ENCODE measurements around the gene UFC1. TPM values are rescaled to one million over a fixed set of nuclear protein-coding genes. Genes with fewer than 3 reads are reported as not detected.

UFC1 gene
- total RNA-seq, 4 donors from 2014 or later, result 44.2 to 98.8 (median 80.2) TPM

DNA sequence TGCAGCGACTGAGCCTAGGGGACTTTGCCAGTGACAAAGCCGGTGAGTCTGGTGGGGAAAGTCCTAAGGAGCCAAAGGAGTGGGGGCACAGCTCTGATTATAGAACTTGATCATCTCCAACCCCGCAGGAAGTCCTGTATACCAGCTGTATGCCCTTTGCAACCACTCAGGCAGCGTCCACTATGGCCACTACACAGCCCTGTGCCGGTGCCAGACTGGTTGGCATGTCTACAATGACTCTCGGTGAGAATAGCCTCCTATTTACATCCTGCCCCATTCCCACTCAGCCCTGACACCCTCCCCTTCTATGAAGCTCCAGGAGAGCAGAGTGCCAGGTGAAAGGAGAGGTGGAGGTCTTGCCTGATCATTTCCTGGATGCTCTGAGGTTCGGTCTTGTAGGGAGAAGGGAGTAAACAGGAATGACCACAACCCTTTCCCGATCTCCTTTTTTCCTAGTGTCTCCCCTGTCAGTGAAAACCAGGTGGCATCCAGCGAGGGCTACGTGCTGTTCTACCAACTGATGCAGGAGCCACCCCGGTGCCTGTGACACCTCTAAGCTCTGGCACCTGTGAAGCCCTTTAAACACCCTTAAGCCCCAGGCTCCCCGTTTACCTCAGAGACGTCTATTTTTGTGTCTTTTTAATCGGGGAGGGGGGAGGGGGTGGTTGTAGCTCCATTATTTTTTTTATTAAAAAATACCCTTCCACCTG lies 11.3 kb downstream of the UFC1 start:
- Histone ChIP-seq H3K4me3 (peak overlapping the region; percentile 81), H3K27me3 (no peaks in the 10 kb centered on the region), H3K4me1 (peaks cover 45% of the 10 kb centered on the region), H3K36me3 (peaks cover 53% of the 10 kb centered on the region), H3K9me3 (no peaks in the 10 kb centered on the region), H3K27ac (peak overlapping the region; percentile 87)
- peak in 1 of 2 donors; percentile 69 for DNase-seq (ENCODE audit: low spot score in 2 of 2)
- 57% methylated on average over 13 of the region's 14 CpGs for WGBS
- TF ChIP-seq POLR2AphosphoS5 (IDR thresholded peaks at IDR 0.05), result no peak
- TF ChIP-seq, protein P1, sequence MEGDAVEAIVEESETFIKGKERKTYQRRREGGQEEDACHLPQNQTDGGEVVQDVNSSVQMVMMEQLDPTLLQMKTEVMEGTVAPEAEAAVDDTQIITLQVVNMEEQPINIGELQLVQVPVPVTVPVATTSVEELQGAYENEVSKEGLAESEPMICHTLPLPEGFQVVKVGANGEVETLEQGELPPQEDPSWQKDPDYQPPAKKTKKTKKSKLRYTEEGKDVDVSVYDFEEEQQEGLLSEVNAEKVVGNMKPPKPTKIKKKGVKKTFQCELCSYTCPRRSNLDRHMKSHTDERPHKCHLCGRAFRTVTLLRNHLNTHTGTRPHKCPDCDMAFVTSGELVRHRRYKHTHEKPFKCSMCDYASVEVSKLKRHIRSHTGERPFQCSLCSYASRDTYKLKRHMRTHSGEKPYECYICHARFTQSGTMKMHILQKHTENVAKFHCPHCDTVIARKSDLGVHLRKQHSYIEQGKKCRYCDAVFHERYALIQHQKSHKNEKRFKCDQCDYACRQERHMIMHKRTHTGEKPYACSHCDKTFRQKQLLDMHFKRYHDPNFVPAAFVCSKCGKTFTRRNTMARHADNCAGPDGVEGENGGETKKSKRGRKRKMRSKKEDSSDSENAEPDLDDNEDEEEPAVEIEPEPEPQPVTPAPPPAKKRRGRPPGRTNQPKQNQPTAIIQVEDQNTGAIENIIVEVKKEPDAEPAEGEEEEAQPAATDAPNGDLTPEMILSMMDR (IDR thresholded peaks at IDR 0.05), result no peak
- TF ChIP-seq EP300 (IDR thresholded peaks at IDR 0.05), result no peak
- no peak for TF ChIP-seq POLR2A (IDR thresholded peaks at IDR 0.05)

DNA sequence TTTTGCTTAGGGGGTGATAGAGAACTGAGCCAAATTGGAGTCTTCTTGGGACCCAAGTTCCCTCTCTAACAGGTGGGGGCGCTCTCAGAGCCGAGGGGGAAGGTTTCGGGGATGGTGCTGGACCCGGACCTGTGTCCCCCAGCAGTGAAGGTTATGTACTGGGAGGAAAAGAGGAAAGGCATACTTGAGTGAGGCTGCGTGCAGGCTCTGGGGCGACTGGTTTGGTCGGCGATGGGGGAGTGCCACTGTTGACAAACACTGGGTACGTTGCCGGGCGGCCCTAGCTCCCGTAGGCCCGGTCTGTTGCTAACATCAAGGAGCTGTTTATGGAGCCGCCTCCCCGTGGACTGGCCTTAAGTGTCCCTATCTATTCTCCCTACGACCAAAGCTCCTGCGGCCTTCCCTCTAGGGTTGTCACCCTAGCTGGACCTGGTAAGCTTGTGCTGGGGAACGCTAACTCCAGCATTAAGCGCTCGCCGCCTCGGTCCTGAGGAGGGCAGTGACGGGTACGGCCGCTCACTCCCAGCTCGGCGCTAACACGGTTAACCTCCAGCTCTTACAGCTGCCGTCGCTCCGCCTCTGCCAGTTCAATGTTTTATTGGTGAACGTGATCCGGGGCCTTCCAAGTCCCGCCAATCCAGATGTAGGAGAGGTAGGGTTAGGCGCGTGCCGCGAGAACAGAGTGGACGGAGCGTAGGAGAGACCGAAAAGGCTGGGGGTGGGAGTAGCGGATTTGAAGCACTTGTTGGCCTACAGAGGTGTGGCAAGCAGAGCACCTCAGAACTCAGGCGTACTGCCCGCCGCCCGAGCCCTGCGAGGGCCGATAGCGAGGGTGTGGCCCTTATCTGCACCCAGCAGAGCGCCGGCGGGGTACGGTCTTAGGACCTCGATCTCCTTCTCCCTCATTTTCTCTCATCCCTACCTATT lies 12.2 kb downstream of the UFC1 start, which contains the start of gene PPOX:
TSS of gene PPOX (plus strand) at position 685 of the 927 bp plus-strand sequence. CDS start 422 bp downstream, outside the sequence.
- DNase-seq (ENCODE audit: low spot score in 2 of 2), result peak; percentile 98 to 99
- Histone ChIP-seq H3K4me3 (peak within 1 kb of the TSS; percentile 81), H3K27ac (peak within 1 kb of the TSS; percentile 87), H3K36me3 (peaks cover 58% of the 10 kb centered on the region), H3K27me3 (no peaks in the 10 kb centered on the region), H3K9me3 (no peaks in the 10 kb centered on the region), H3K4me1 (peaks cover 35% of the 10 kb centered on the region)
- TF ChIP-seq, protein P1 (IDR thresholded peaks at IDR 0.05), result peak in 1 of 2 donors; percentile 4
- TF ChIP-seq POLR2AphosphoS5 (IDR thresholded peaks at IDR 0.05) (peak; percentile 39 to 84 (median 76)), EP300 (IDR thresholded peaks at IDR 0.05) (no peak), POLR2A (IDR thresholded peaks at IDR 0.05) (peak in 1 of 2 donors; percentile 71)
- under 1% methylated on average over 41 of the region's 54 CpGs for WGBS

DNA sequence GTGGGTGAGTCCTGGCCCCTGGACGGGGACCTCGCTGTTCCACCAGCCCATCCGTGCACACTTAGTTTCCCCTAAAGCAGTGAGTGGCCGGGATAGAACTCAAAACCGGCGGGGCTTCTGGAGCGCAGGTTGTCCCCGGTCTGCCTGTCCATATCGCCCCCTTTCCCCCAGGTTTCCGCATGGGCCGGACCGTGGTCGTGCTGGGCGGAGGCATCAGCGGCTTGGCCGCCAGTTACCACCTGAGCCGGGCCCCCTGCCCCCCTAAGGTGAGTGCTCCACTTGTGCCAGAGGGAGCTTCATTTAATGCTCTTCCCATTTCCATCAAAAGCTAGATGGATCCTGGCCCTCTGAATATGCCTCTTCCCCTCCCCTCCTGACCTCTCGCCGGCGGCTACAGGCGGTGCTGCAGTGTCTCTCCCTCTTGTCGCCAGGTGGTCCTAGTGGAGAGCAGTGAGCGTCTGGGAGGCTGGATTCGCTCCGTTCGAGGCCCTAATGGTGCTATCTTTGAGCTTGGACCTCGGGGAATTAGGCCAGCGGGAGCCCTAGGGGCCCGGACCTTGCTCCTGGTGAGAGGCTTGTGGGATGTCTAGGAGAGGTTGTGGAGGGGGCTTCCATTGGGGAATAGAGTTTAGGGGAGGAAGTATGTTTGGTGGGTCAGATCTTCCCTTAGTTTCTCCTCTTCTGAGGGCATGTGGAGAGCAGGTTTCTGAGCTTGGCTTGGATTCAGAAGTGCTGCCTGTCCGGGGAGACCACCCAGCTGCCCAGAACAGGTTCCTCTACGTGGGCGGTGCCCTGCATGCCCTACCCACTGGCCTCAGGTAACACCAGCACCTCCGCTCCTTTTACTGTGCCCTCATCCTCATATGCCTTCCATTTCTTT lies 13.1 kb downstream of the UFC1 start:
- peak overlapping the region; percentile 81 for H3K4me3 ChIP-seq
- peak in 1 of 2 donors; percentile 78 for DNase-seq (ENCODE audit: low spot score in 2 of 2)
- H3K27ac ChIP-seq, result peak overlapping the region; percentile 87
- WGBS, result 6% methylated on average over 33 of the region's 33 CpGs
- H3K27me3 ChIP-seq, result no peaks in the 10 kb centered on the region
- no peaks in the 10 kb centered on the region for H3K9me3 ChIP-seq
- peaks cover 33% of the 10 kb centered on the region for H3K4me1 ChIP-seq
- H3K36me3 ChIP-seq, result peaks cover 58% of the 10 kb centered on the region
- TF ChIP-seq POLR2AphosphoS5 (IDR thresholded peaks at IDR 0.05), result no peak
- TF ChIP-seq POLR2A (IDR thresholded peaks at IDR 0.05), result no peak
- no peak for TF ChIP-seq EP300 (IDR thresholded peaks at IDR 0.05)
- TF ChIP-seq, protein P1 (IDR thresholded peaks at IDR 0.05), result no peak

DNA sequence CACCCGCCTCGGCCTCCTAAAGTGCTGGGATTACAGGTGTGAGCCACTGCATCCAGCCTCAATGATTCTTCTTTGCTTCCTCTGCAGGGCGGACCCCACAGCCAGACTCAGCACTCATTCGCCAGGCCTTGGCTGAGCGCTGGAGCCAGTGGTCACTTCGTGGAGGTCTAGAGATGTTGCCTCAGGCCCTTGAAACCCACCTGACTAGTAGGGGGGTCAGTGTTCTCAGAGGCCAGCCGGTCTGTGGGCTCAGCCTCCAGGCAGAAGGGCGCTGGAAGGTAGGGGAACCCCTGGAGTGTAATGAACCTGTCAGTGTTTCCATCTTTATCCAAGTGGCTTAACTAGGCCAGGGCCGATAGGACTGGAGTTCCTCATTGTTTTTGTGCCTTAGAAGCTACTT lies 15.1 kb downstream of the UFC1 start:
- no peak for DNase-seq (ENCODE audit: low spot score in 2 of 2)
- Histone ChIP-seq H3K4me3 (no peak overlapping the region), H3K36me3 (peaks cover 58% of the 10 kb centered on the region), H3K27ac (no peak overlapping the region), H3K27me3 (no peaks in the 10 kb centered on the region), H3K9me3 (no peaks in the 10 kb centered on the region), H3K4me1 (peaks cover 53% of the 10 kb centered on the region)
- no peak for TF ChIP-seq EP300 (IDR thresholded peaks at IDR 0.05)
- TF ChIP-seq POLR2A (IDR thresholded peaks at IDR 0.05), result no peak
- TF ChIP-seq, protein P1 (IDR thresholded peaks at IDR 0.05), result no peak
- TF ChIP-seq POLR2AphosphoS5 (IDR thresholded peaks at IDR 0.05), result no peak
- WGBS, result 90% methylated on average over 5 of the region's 9 CpGs
